ENCODE results near the gene CDC45. TPM values are rescaled to one million over a fixed set of nuclear protein-coding genes. Genes with fewer than 3 reads are reported as not detected.

The CDC45 gene
- total RNA-seq, 1 donor from 2014 or later = 81.4 TPM

DNA sequence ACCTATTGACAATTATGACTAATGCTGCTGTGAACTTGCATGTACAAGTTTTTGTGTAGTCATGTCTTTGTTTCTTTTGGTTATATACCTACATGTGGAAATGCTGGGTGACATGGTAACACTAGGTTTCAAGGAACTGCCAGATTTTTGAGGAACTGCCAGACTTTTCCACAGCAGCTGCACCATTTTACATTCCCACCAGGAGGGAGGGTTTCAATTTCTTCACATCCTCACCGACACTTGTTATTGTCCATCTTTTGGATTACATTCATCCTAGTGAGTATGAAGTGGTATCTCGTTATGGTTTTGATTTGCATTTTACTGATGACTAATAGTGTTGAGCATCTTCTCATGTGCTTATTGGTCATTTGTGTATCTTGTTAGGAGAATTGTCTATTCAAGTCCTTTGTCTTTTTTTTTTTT, 31.2 kb downstream of the CDC45 start:
- intact Hi-C loops (cut with micrococcal nuclease) = no loop called here

DNA sequence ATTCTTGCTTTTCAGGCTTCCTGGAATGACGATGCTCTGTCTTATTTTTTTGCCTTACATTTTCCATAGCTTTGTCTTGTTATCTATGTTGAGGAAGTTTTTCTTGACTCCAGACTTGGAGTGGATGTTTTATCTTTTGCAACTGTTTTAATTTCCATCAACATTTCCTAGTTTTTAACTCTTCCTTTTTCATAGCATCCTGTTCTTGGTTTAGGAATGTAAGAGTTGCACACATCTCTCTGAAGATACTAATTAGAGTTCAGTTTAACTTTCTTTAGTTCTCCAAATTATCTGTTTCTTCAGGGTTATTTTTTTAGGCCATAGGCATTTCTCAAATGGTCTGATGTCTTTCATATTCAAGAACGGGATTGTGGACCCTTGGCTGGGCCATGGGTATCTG, 34.1 kb downstream of the CDC45 start:
- intact Hi-C loops (cut with micrococcal nuclease) = no loop called here

GRCh38 chr22:19514831-19515565, 35.3 kb downstream of the CDC45 start:
- intact Hi-C loops (cut with micrococcal nuclease) = no loop called here

- intact Hi-C loops (cut with micrococcal nuclease) = no loop called here
These were observed 36.1 kb downstream of the CDC45 start for GRCh38 chr22:19515654-19516377.

GRCh38 chr22:19516378-19517170, 36.9 kb downstream of the CDC45 start:
- intact Hi-C loops (cut with micrococcal nuclease) = no loop called here

DNA sequence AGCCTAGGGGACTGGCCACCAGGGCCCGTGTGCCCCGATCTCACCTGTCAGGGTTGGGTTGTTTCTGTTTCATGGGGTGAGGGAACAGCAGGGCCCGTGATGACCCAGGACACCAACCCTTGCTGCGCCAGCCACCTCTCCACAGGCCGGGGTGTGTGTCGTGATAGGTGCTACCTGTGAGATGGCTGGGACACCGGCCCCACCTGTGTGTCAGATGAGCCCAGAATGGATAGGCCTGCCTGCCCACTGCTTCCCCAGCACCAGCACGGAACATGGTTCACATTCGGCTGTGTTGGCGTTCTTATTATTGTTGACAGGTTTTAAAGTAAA, 37.4 kb downstream of the CDC45 start:
- intact Hi-C loops (cut with micrococcal nuclease) = no loop called here

DNA sequence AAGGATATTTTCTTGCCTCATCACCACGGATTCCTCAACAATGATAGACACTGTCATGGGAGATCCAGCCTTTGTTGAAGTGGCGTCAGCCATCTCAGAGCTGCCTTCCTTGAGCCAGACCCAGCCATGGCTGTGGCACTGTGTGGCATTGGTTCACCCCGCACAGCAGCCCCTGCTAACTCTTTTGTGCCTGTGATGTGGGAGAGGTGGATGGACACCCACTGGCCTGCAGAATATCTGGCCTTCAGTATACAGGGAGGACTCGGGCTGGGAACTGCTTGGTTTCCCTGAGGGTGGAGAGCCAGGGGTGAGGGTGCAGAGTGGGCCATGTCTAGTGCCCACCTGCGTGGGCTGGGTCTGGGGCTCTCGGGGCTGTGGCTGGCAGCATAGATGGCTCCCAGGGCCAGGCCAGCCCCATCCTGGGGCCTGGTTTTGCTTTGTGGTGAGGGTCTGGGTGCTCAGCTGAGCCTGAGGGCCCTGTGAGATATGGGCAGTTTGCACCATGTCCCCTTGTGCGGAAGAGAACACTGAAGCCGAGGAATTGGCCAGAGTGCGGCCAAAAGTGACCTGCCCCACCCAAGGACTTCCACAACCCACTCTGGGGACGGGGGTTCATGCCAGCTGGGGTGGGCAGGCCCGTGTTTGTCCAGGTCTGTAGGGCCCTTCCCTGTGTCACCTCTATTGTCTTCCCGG, 38.3 kb downstream of the CDC45 start:
- intact Hi-C loops (cut with micrococcal nuclease) = no loop called here

DNA sequence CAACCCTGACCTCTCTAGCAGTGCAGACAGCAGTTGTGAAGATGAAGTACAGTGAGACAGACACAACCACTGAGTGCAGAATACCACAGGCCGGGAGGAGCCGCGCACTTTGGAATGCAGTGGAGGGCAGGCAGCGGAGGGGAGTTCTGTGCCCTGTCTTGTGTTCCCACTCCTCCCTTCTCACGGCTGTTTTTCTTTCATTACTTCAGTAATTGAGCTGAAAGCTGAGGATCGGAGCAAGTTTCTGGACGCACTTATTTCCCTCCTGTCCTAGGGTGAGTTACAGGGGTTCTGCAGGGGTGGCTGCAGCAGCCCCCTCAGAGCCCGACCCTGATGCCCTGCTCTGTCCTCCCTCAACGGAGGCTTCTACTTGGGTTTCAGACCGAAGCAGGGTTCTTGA, 38.9 kb downstream of the CDC45 start:
- intact Hi-C loops (cut with micrococcal nuclease) = no loop called here

- intact Hi-C loops (cut with micrococcal nuclease) = no loop called here
These were observed 39.6 kb downstream of the CDC45 start for GRCh38 chr22:19519041-19519926.

- intact Hi-C loops (cut with micrococcal nuclease) = no loop called here
These were observed 40.3 kb downstream of the CDC45 start for GRCh38 chr22:19520007-19520406.

DNA sequence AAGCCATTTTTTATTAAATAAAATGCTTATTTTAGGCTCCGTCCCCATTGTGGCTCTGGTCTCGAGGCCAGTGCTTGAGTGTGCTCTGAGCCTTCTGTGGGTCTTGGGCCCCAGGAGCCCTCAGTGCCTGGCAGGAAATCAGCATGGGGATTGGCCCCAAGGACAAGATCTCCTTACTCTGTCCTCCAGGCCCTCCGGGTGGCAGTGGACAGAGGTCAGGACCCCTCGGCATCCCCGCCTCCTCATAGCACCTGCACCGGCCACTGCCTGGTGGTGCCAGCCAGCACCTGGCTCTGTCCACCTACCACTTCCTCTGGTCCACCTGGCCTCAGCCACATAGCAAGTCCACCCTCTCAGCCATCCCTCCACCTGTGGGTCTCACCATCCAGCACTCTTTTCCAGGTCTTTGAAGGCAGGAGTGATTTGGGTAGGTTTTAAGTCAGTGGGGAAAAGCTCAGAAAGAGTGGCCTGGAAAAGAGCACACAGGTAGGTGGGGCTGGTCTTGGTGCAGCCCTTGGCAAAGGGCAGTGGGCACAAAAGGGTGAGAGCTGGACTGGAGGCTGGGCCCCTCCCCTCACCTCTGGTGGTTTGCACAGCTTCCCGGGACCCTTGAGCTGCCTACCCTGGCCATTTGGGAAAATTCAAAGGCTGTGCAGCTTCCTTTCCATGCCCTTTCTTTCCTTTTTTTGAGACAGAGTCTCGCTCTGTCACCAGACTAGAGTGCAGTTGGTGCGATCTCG, 41.0 kb downstream of the CDC45 start:
- intact Hi-C loops (cut with micrococcal nuclease) = no loop called here

- intact Hi-C loops (cut with micrococcal nuclease) = loop anchor here (2.0 kb wide), 1 partner anchor 54 kb away; no protein-coding TSS in a partner anchor
These were observed 42.6 kb downstream of the CDC45 start for GRCh38 chr22:19522190-19522880.

DNA sequence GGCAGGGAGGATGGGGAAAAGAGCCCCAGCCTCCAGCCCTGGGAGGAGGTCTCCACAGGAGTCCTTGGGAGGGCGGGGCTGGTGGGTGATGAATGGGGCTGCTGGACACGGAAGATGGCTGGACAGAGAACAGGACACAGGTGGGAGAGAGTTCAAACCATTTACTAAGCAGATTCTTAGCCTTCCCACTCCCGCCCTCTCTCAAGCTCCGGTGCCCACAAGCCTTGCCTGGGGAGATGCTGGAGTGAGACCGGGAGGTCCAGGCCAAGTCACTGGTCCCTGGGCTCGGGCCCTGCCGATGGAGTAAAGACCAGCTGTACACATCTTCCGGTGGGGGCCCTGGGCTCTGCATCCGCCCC, 43.1 kb downstream of the CDC45 start:
- intact Hi-C loops (cut with micrococcal nuclease) = loop anchor here (2.0 kb wide), 1 partner anchor 54 kb away; no protein-coding TSS in a partner anchor

DNA sequence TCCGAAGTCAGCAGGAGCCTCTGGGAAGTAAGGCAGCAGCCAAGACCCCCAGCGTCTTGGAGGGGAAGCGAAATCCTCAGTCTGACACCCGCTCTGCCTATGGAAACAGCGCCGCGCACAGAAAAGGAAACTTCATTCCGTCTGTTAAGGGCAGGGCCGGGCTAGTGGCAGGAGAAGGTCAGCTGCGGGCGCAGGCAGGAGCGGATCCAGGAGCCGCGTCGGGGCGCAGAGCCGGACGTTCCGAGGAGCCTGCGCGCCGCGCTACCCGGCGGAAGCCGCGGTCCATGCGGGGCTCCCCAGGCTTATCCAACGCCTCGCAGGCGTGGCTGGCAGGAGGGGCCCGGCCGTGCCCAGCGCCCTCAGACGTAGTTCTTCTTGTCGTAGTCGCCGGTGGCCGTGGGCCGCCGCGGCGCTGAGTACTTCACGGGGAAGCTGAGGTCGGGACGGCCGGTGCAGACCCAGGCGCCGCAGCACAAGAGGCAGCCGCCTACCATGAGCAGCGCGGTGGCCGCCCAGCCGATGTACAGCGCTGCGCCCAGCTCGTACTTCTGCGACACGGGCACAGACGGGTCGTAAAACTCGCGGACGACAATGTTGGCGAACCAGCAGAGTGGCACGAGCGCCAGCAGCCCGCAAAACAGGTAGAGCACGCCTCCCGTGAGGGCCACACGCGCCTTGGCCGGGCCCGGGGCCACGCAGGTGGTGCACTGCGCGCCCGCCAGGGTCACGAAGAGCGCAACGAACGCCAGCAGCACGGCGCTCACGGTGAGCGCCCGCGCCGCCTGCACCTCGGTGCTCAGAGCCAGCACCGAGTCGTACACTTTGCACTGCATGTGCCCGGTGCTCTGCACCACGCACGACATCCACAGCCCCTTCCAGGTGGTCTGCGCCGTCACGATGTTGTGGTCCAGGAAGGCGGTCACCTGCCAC, 43.8 kb downstream of the CDC45 start:
- intact Hi-C loops (cut with micrococcal nuclease) = loop anchor here (2.0 kb wide), 1 partner anchor 53 kb away; no protein-coding TSS in a partner anchor

- intact Hi-C loops (cut with micrococcal nuclease) = no loop called here
These were observed 44.7 kb downstream of the CDC45 start, which contains the start of gene CLDN5 for GRCh38 chr22:19524170-19525115. TSS of gene CLDN5 (minus strand) at chr22:19524410. CDS start at chr22:19524255, 155 bp downstream.

DNA sequence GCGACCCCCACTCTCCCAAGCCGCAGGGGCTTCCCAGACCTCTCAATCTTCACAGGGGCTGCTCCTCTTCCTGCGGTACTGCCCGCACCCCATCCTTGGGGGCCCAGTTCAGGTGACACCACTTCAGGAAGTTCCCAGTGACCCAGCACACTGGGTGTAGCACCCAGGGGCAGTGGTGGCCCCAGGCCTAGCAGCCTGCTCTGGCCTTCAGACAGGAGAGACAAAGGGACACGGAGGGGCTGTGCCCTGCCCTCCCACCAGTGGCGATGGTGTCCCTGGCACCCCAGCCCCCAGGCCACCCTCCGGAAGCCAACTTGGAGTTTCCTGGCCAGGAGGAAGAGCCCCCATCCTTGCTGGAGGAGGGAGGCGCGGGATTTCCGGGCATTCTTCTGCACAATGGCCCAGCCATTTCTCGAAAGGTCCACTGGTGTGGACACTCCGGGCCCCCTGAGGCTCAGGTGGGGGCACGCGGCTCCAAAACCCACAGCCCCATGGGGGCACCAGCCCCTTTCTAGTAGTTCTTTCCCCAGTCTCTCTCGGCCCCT, 45.5 kb downstream of the CDC45 start:
- intact Hi-C loops (cut with micrococcal nuclease) = no loop called here

All from T-helper 2 cell treated with Interferon-gamma antibody and Interleukin-4, amounts not matched to agents 100 ng/mL and 5 ng/mL, for 36 hours (primary cell).